SK-N-SH (cell line): ENCODE data around the gene CCL17. TPM values are rescaled to one million over a fixed set of nuclear protein-coding genes. Genes with fewer than 3 reads are reported as not detected.

ENCODE experiments used
- CTCF ChIA-PET: fragments of 300-600, 350-600 bp; formaldehyde crosslinking; extraction: SDS; loops from one replicate; lab custom pipeline; 2021; lab: Yijun Ruan, JAX
- POLR2A ChIA-PET: fragments of 350-600 bp; sonication (Branson Sonifier 250); formaldehyde crosslinking; extraction: SDS; loops from one replicate; lab custom pipeline; 2020; ENCODE audit warnings: antibody characterized with exemption, inconsistent platforms; lab: Yijun Ruan, JAX
- DNase-seq: peaks from one replicate; pipeline ENCODE4 v3.0.0; 2012
- H2AFZ ChIP-seq: fragments of 200-600 bp; sonication (generic); 2 replicates; pipeline ENCODE4 v1.8.1; 2016; ENCODE audit warnings: antibody characterized with exemption, mild to moderate bottlenecking, low read depth
- H3F3A ChIP-seq: fragments of 200-600 bp; sonication (generic); replicated peaks from 2 replicates; pipeline ENCODE3; 2016; ENCODE audit warnings: antibody characterized with exemption, mild to moderate bottlenecking; ENCODE audit not compliant: insufficient read depth
- H3K27ac ChIP-seq, 2 experiments: fragments of 200-500 bp in 1 of 2; fragments of 200-600 bp in 1 of 2; sonication (Bioruptor generic) in 1 of 2; sonication (generic), shearing (Covaris generic) in 1 of 2; 2 replicates each; pipeline versions ENCODE4 v1.5.1 to v1.6.1; 2014 to 2016; ENCODE audit warnings: low read depth in 2 of 2, inconsistent platforms in 1 of 2, low read length in 1 of 2, mild to moderate bottlenecking in 1 of 2, mixed read lengths in 1 of 2
- H3K27me3 ChIP-seq: fragments of 200-600 bp; sonication (generic), shearing (Covaris generic); 2 replicates; pipeline ENCODE4 v1.6.1; 2016; ENCODE audit warnings: mixed run types; ENCODE audit not compliant: insufficient read depth
- H3K36me3 ChIP-seq, 2 experiments: fragments of 200-500 bp in 1 of 2; fragments of 200-600 bp in 1 of 2; sonication (Bioruptor generic) in 1 of 2; sonication (generic) in 1 of 2; replicated peaks in 1 of 2; 2 replicates each; pipeline versions ENCODE3 to v1.5.1; 2014 to 2016; ENCODE audit warnings: low read length in 1 of 2, mild to moderate bottlenecking in 1 of 2; ENCODE audit not compliant: insufficient read depth in 2 of 2, control insufficient read depth in 1 of 2
- H3K4me1 ChIP-seq, 2 experiments: fragments of 200-500 bp in 1 of 2; fragments of 200-600 bp in 1 of 2; sonication (Bioruptor generic) in 1 of 2; sonication (generic), shearing (Covaris generic) in 1 of 2; 2 replicates each; pipeline versions ENCODE4 v1.5.1 to v1.6.1; 2014 to 2016; ENCODE audit warnings: low read depth in 1 of 2, low read length in 1 of 2, mixed run types in 1 of 2; ENCODE audit not compliant: insufficient read depth in 2 of 2, control insufficient read depth in 1 of 2
- H3K4me2 ChIP-seq: fragments of 200-600 bp; sonication (generic), shearing (Covaris generic); 2 replicates; pipeline ENCODE4 v1.6.1; 2017; ENCODE audit warnings: mixed run types
- H3K4me3 ChIP-seq, 2 experiments: fragments of 200-500 bp in 1 of 2; fragments of 200-600 bp in 1 of 2; sonication (Bioruptor generic) in 1 of 2; sonication (generic), shearing (Covaris generic) in 1 of 2; 2 replicates each; pipeline versions ENCODE4 v1.5.1 to v1.8.1; 2014 to 2016; ENCODE audit warnings: low read depth in 2 of 2, inconsistent platforms in 1 of 2, low read length in 1 of 2, mild to moderate bottlenecking in 1 of 2, mixed read lengths in 1 of 2, moderate library complexity in 1 of 2
- H3K79me2 ChIP-seq: fragments of 200-600 bp; sonication (generic); 2 replicates; pipeline ENCODE4 v1.8.1; 2017; ENCODE audit warnings: mild to moderate bottlenecking; ENCODE audit not compliant: insufficient read depth
- H3K9ac ChIP-seq: fragments of 200-600 bp; sonication (generic); 2 replicates; pipeline ENCODE4 v1.6.1; 2017; ENCODE audit warnings: mixed run types
- H3K9me2 ChIP-seq: fragments of 200-600 bp; sonication (generic); 2 replicates; pipeline ENCODE4 v1.6.1; 2017; ENCODE audit warnings: mixed run types
- H3K9me3 ChIP-seq: fragments of 200-600 bp; sonication (generic); 2 replicates; pipeline ENCODE4 v1.6.1; 2017; ENCODE audit warnings: mixed run types, mild to moderate bottlenecking, moderate library complexity
- H4K20me1 ChIP-seq: fragments of 200-600 bp; sonication (generic); 2 replicates; pipeline ENCODE4 v1.6.1; 2017; ENCODE audit warnings: mild to moderate bottlenecking, mixed run types; ENCODE audit not compliant: insufficient read depth
- EZH2phosphoT487 ChIP-seq: fragments of 200-600 bp; sonication (generic); IDR thresholded peaks from 2 replicates; pipeline ENCODE4 v1.6.1; 2017; ENCODE audit warnings: low read depth, mixed run types, mild to moderate bottlenecking, antibody characterized with exemption, moderate library complexity, borderline replicate concordance
- FOXJ3 ChIP-seq: sonication (generic); formaldehyde crosslinking; IDR thresholded peaks from 2 replicates; pipeline ENCODE4 v1.5.1; 2020; ENCODE audit warnings: mild to moderate bottlenecking, missing genetic modification reagents
- FOXM1 ChIP-seq: IDR thresholded peaks from 2 replicates; pipeline ENCODE4 v1.4.0; 2012; ENCODE audit warnings: low read depth, mild to moderate bottlenecking
- NFIC ChIP-seq: IDR thresholded peaks from 2 replicates; pipeline ENCODE4 v1.4.0; 2012; ENCODE audit warnings: borderline replicate concordance
- PBX3 ChIP-seq: IDR thresholded peaks from 2 replicates; pipeline ENCODE4; 2012
- RFX5 ChIP-seq: IDR thresholded peaks from 2 replicates; pipeline ENCODE4 v1.6.1; 2012; ENCODE audit warnings: mild to moderate bottlenecking, improper control_type of control experiment, low read length
- SIN3A ChIP-seq: IDR thresholded peaks from 2 replicates; pipeline ENCODE4 v1.6.1; 2012; ENCODE audit warnings: low read depth, mild to moderate bottlenecking, low read length, moderate library complexity, borderline replicate concordance
- TCF12 ChIP-seq: IDR thresholded peaks from 2 replicates; pipeline ENCODE4 v1.4.0; 2012
- TEAD4 ChIP-seq: IDR thresholded peaks from 2 replicates; pipeline ENCODE4 v1.4.0; 2012; ENCODE audit warnings: mild to moderate bottlenecking, borderline replicate concordance; ENCODE audit not compliant: insufficient read depth
- WGBS: methylation state at CpG from one replicate; pipeline ENCODE4 v1.1.6; 2017; ENCODE audit warnings: low lambda C conversion rate; 5-methylcytosine and 5-hydroxymethylcytosine counted together
- polyA plus RNA-seq, 3 experiments: library from polyadenylated mRNA; depleted of rRNA; stranded (reverse); fragments of >200 nt; gene quantifications; 2 replicates each; pipeline ENCODE4 v1.2.3, GENCODE V29; 2012

Gene CCL17
- polyA plus RNA-seq, 1 of the 3 experiments (the other 2 are of a cell fraction): not detected

- no peak overlapping the region for H2AFZ ChIP-seq
- no peaks in the 10 kb centered on the region for H3K27me3 ChIP-seq
- H3K9me2 ChIP-seq: no peaks in the 10 kb centered on the region
- ChIA-PET POLR2A (interaction anchor here (2.5 to 3.2 kb wide), 2 partner anchors 8 to 46 kb away, joined by 7 to 17 read pairs; no protein-coding TSS in a partner anchor), CTCF (interaction anchor here (1.2 to 13.6 kb wide), 4 partner anchors 14 to 52 kb away, joined by 3 to 218 read pairs (median 54); no protein-coding TSS in a partner anchor)
- H3K9me3 ChIP-seq: no peaks in the 10 kb centered on the region
- no peak overlapping the region for H3K4me3 ChIP-seq
- H4K20me1 ChIP-seq: no peaks in the 10 kb centered on the region
- peaks cover 8 to 15% of the 10 kb centered on the region in 2 experiments; a peak in 1 of 4 replicates for H3K4me1 ChIP-seq
- peaks cover 5% of the 10 kb centered on the region for H3F3A ChIP-seq
- DNase-seq: no peak
- H3K9ac ChIP-seq: no peak overlapping the region
- no peak overlapping the region for H3K4me2 ChIP-seq
- peaks cover 51 to 64% of the 10 kb centered on the region in 2 experiments for H3K36me3 ChIP-seq
- WGBS: 83% methylated on average over 2 of the region's 2 CpGs
- peaks cover 35% of the 10 kb centered on the region for H3K79me2 ChIP-seq
- TF ChIP-seq EZH2phosphoT487 (no peak), SIN3A (no peak), RFX5 (no peak), TEAD4 (no peak), TCF12 (no peak), FOXJ3 (CRISPR knock-in tag) (no peak), NFIC (no peak), PBX3 (no peak), FOXM1 (no peak)
- no peak overlapping the region for H3K27ac ChIP-seq
Measured at GRCh38 chr16:57464523-57464922, 60.0 kb downstream of the CCL17 start.

Other genes with a start within 250 kb of the CCL17 start
- 80.9 and 92.0 TPM in 2 replicates for gene PSME3IP1, start 218.7 kb upstream of the CCL17 start, polyA plus RNA-seq (2012; rRNA removed)
- 16.6 and 21.7 TPM in 2 replicates for gene RSPRY1, start 218.4 kb upstream of the CCL17 start, polyA plus RNA-seq (2012; rRNA removed)
- 61.8 and 70.3 TPM in 2 replicates for gene ARL2BP, start 159.5 kb upstream of the CCL17 start, polyA plus RNA-seq (2012; rRNA removed)
- 0.86 and 1.3 TPM in 2 replicates for gene PLLP, start 120.1 kb upstream of the CCL17 start, polyA plus RNA-seq (2012; rRNA removed)
- not detected in 2 replicates for gene CCL22, start 46.0 kb upstream of the CCL17 start, polyA plus RNA-seq (2012; rRNA removed)
- 5.8 and 6.8 TPM in 2 replicates for gene CX3CL1, start 32.3 kb upstream of the CCL17 start, polyA plus RNA-seq (2012; rRNA removed)
- 43.6 and 63.3 TPM in 2 replicates for gene CIAPIN1, start 42.6 kb downstream of the CCL17 start, polyA plus RNA-seq (2012; rRNA removed)
- 81.2 and 104 TPM in 2 replicates for gene COQ9, start 42.7 kb downstream of the CCL17 start, polyA plus RNA-seq (2012; rRNA removed)
- gene POLR2C, start 57.9 kb downstream of the CCL17 start, polyA plus RNA-seq (2012; rRNA removed): 160 and 178 TPM in 2 replicates
- 28.4 and 36.9 TPM in 2 replicates for gene DOK4, start 81.7 kb downstream of the CCL17 start, polyA plus RNA-seq (2012; rRNA removed)
- gene CCDC102A, start 131.8 kb downstream of the CCL17 start, polyA plus RNA-seq (2012; rRNA removed): 17.5 and 26.2 TPM in 2 replicates
- gene ADGRG5, start 137.9 kb downstream of the CCL17 start, polyA plus RNA-seq (2012; rRNA removed): 0.02 and 0.03 TPM in 2 replicates
- 2.6 and 7.4 TPM in 2 replicates for gene ADGRG1, start 223.9 kb downstream of the CCL17 start, polyA plus RNA-seq (2012; rRNA removed)